ENCODE measurements around the gene SNX20. TPM values are rescaled to one million over a fixed set of nuclear protein-coding genes. Genes with fewer than 3 reads are reported as not detected.

The SNX20 gene
- total RNA-seq, 1 experiment from 2014 or later: not detected

DNA sequence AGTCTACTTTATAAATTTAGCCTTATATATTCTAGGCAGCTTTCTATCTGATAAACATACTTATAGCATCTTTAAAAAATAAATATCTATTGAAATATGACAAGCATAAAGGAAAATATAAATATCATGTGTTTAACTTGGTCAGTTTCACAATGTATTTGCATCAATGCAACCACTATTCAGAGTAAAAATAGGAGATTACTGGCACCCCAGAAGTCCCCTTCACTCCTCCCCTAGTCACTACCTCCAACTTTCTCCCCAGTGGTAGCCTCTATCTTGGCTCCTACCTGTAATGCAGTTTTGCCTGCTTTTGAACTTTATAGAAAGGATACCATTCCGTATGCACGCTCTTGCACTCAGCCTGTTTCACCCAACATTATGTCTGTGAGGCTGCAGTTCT, 9.1 kb upstream of the SNX20 start:
- TF ChIP-seq EZH2 (IDR thresholded peaks at IDR 0.05; ENCODE audit: borderline replicate concordance, low read depth, low read length, poor library complexity, severe bottlenecking): no peak
- TF ChIP-seq, protein P1, sequence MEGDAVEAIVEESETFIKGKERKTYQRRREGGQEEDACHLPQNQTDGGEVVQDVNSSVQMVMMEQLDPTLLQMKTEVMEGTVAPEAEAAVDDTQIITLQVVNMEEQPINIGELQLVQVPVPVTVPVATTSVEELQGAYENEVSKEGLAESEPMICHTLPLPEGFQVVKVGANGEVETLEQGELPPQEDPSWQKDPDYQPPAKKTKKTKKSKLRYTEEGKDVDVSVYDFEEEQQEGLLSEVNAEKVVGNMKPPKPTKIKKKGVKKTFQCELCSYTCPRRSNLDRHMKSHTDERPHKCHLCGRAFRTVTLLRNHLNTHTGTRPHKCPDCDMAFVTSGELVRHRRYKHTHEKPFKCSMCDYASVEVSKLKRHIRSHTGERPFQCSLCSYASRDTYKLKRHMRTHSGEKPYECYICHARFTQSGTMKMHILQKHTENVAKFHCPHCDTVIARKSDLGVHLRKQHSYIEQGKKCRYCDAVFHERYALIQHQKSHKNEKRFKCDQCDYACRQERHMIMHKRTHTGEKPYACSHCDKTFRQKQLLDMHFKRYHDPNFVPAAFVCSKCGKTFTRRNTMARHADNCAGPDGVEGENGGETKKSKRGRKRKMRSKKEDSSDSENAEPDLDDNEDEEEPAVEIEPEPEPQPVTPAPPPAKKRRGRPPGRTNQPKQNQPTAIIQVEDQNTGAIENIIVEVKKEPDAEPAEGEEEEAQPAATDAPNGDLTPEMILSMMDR (conservative IDR thresholded peaks at IDR 0.05; ENCODE audit: low read depth, low read length): no peak
- Histone ChIP-seq H3K36me3 (ENCODE audit: insufficient read depth, low read length, poor library complexity, severe bottlenecking) (no peaks in the 10 kb centered on the region), H3K4me1 (ENCODE audit: insufficient read depth, low read length, poor library complexity, severe bottlenecking) (no peaks in the 10 kb centered on the region), H3K4me3 (ENCODE audit: low read depth, low read length, poor library complexity, severe bottlenecking) (no peak overlapping the region), H3K27me3 (replicated peaks; ENCODE audit: insufficient read depth, low read depth, low read length, poor library complexity) (peaks cover 36% of the 10 kb centered on the region), H3K9me3 (ENCODE audit: low read depth, low read length, poor library complexity, severe bottlenecking) (no peaks in the 10 kb centered on the region), H3K27ac (ENCODE audit: low read depth, low read length, poor library complexity, severe bottlenecking) (no peak overlapping the region)
- BruUV-seq (replicated peaks): no TSS peak
- ChIA-PET CTCF (no interaction called here), POLR2A (ENCODE audit: low non-redundant PET) (no interaction called here)
- intact Hi-C loops (cut with micrococcal nuclease; ENCODE audit: unreplicated experiment): no loop called here
- no peak for DNase-seq (ENCODE audit: low spot score)

DNA sequence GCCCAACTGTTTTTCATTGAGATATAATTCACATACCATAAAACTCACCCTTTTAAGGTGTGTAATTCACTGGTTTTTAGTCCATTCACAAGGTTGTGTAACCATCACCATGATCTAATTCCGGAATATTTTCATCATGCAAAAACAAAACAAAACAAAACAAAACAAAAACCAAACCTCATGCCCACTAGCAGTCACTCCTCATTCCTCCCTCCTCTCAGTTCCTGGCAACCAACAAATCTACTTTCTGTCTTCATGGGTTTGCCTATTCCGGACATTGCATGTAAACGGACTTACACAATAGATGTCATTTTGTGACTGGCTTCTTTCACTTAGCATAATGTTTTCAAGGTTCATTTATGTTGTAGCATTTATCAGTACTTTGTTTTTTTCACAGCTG, 7.8 kb upstream of the SNX20 start:
- H3K27ac ChIP-seq (ENCODE audit: low read depth, low read length, poor library complexity, severe bottlenecking): no peak overlapping the region
- H3K27me3 ChIP-seq (replicated peaks; ENCODE audit: insufficient read depth, low read depth, low read length, poor library complexity): peaks cover 30% of the 10 kb centered on the region
- H3K4me1 ChIP-seq (ENCODE audit: insufficient read depth, low read length, poor library complexity, severe bottlenecking): no peaks in the 10 kb centered on the region
- no peak for DNase-seq (ENCODE audit: low spot score)
- CTCF ChIA-PET: no interaction called here
- no peaks in the 10 kb centered on the region for H3K9me3 ChIP-seq (ENCODE audit: low read depth, low read length, poor library complexity, severe bottlenecking)
- no peaks in the 10 kb centered on the region for H3K36me3 ChIP-seq (ENCODE audit: insufficient read depth, low read length, poor library complexity, severe bottlenecking)
- TF ChIP-seq, protein P1 (conservative IDR thresholded peaks at IDR 0.05; ENCODE audit: low read depth, low read length): no peak
- TF ChIP-seq EZH2 (IDR thresholded peaks at IDR 0.05; ENCODE audit: borderline replicate concordance, low read depth, low read length, poor library complexity, severe bottlenecking): no peak
- POLR2A ChIA-PET (ENCODE audit: low non-redundant PET): no interaction called here
- BruUV-seq (replicated peaks): no TSS peak
- intact Hi-C loops (cut with micrococcal nuclease; ENCODE audit: unreplicated experiment): no loop called here
- no peak overlapping the region for H3K4me3 ChIP-seq (ENCODE audit: low read depth, low read length, poor library complexity, severe bottlenecking)

DNA sequence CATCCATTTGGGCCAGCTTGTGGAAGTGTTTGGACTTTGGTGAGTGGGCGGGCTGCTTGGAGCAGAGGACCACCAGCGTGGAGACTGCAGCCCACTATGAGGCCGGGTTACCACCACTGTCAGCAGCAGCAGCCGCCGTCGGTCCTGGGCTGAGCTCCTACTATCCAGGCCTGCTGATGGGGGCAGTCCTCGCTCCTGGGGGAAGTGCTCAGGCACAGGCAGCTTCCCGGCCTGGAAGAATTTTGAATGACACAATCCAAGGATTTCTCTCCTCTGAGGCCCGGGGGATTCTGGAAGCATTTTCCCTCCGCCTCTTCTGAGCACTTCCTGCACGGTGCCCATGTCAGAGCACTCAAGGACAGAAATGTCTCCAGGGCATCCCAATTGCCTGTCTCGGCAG, 7.0 kb upstream of the SNX20 start:
- Histone ChIP-seq H3K27ac (ENCODE audit: low read depth, low read length, poor library complexity, severe bottlenecking) (no peak overlapping the region), H3K27me3 (replicated peaks; ENCODE audit: insufficient read depth, low read depth, low read length, poor library complexity) (peaks cover 23% of the 10 kb centered on the region), H3K4me1 (ENCODE audit: insufficient read depth, low read length, poor library complexity, severe bottlenecking) (no peaks in the 10 kb centered on the region), H3K9me3 (ENCODE audit: low read depth, low read length, poor library complexity, severe bottlenecking) (no peaks in the 10 kb centered on the region), H3K36me3 (ENCODE audit: insufficient read depth, low read length, poor library complexity, severe bottlenecking) (no peaks in the 10 kb centered on the region), H3K4me3 (ENCODE audit: low read depth, low read length, poor library complexity, severe bottlenecking) (no peak overlapping the region)
- ChIA-PET CTCF (no interaction called here), POLR2A (ENCODE audit: low non-redundant PET) (no interaction called here)
- TF ChIP-seq, protein P1 (conservative IDR thresholded peaks at IDR 0.05; ENCODE audit: low read depth, low read length): no peak
- TF ChIP-seq EZH2 (IDR thresholded peaks at IDR 0.05; ENCODE audit: borderline replicate concordance, low read depth, low read length, poor library complexity, severe bottlenecking): no peak
- no peak for DNase-seq (ENCODE audit: low spot score)
- BruUV-seq (replicated peaks): no TSS peak
- intact Hi-C loops (cut with micrococcal nuclease; ENCODE audit: unreplicated experiment): no loop called here
